NCI-H1694 treated with DMSO at 0.1 percent for 48 hours (cell line): ENCODE measurements around the gene CDKN3.
"Not testable (repeated sequence)": the region's sequence is repeated elsewhere in the genome, so short reads cannot be mapped to it uniquely, and the experiment has no call there.

Source experiments
- DNase-seq: peaks from one replicate; lab custom pipeline; 2025; lab: John Stamatoyannopoulos, UW

The CDKN3 gene

DNA sequence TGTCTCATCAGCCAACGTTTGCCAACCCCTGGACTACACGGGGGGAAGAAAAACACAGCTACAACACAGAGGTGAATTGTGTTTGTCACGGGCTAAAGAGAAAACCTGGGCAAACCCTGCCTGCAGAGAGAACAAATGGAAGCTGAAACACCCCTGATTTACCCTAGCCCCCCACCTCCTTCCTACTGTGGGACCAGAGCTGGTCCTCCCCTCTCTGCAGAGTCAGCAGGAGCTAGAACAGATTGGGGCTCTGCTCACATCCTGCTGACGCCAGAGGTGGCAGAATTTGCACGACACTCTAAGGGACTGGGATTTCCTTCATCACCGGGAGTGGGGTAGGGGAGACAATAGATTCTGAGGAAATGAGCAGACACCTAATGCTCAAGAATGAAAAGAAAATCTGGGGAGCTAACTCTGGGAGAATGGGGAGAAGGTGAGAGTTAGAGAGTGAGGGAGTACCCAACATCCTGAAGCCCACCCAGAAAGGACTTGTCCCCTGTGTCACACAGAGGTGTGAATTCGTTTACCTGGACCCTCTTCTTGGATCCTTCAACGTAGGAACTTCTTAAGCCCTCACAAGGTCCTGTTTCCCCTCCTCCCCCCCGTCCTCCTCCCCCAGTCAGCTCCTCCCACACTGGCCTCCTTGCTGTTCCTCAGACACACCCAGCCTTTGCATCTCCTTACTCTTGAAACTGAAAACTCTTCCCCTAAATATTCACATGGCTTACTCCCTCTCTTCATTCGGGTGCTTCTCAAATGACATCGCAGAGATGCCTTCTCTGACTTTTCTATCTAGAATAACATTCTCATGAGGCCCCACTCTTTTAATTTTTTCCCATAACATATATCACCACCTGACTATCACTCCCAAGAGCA is 26.2 kb upstream of the CDKN3 start:
- no peak for DNase-seq

DNA sequence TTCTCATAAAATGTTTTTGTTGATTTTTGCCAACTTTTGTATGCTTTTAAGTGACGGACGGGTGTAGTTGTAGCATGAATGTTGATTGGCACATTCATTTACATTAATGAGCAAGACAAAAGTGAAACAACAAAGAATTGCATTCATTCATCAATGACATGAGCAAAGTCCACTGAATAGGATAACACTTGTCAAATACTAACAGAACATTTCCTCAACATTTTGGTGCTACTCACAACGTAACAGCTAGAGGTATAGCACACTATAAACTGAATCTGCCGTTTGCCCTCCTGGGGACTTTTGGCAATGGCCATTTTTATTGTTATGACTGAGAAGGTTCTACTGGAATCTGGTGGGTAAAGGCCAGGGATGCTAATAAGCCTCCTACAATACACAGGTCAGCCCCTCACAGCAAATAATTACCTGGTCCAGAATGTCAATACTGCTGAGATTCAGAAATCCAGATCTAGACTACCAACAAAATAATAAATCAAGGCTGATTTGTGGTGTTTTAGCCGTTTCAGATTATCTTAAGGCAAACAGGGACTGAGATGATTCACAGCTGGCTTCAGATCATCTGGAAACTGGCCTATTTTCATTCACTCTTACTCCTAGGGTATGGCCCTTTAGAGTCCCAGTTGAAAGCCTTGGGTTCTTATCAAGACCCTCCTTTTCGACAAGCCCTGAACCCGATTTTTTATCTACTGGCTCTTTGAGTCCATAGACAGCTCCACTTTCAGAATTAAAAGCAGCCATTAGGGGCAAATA is 22.5 kb upstream of the CDKN3 start:
- DNase-seq = no peak

GRCh38 chr14:54377501-54377900 is 19.3 kb upstream of the CDKN3 start:
- no peak for DNase-seq

- DNase-seq = not testable (repeated sequence)
Observed at GRCh38 chr14:54378893-54379292, 17.9 kb upstream of the CDKN3 start.

DNA sequence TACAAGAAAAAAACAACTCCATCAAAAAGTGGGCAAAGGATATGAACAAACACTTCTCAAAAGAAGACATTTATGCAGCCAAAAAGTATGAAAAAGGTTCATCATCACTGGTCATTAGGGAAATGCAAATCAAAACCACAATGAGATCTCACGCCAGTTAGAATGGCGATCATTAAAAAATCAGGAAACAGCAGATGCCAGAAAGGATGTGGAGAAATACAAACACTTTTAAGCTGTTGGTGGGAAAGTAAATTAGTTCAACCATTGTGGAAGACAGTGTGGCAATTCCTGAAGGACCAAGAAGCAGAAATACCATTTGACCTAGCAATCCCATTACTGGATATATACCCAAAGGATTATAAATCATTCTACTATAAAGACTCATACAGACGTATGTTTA is 16.2 kb upstream of the CDKN3 start:
- DNase-seq = not testable (repeated sequence)

GRCh38 chr14:54381821-54382220 is 15.0 kb upstream of the CDKN3 start:
- DNase-seq = no peak

DNA sequence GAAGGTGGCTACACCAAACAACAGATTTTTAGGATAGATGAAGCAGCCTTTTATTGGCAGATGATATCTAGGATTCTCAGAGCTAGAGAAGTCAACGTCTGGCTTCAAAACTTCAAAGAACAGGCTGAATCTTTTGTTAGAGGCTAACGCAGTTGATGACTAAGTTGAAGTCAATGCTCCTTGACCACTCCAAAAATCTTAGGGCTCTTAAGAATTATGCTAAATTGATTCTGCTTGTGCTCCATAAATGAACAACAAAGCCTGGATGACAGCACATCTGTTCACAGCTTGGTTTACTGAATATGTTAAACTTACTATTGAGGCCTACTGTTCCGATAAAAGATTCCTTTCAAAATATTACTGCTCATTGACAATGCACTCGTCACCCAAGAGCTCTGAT is 13.0 kb upstream of the CDKN3 start:
- no peak for DNase-seq

DNA sequence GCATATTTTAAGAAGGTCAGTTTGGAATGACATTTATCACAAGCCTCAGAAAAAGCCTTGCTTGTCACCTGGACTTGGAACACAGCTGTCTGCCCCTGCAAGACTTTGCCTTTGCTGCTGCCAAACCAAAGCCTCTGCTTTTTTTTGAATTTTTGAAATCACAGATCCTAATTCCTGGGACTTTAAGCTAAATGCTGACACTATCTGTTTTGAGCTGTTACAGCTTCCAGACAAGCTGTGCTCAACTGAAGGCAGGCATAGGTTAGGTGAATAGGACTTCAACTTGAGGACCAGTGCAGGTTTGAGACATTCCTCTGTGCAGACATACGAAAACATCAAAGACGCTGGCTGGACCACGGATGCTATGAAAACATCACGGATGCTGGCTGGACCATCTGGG is 11.3 kb upstream of the CDKN3 start:
- no peak for DNase-seq

- DNase-seq = no peak
Observed at GRCh38 chr14:54387328-54387727, 9.5 kb upstream of the CDKN3 start.

GRCh38 chr14:54392131-54392859 is 4.5 kb upstream of the CDKN3 start:
- DNase-seq = no peak

- DNase-seq = not testable (repeated sequence)
Observed at GRCh38 chr14:54392986-54393884, 3.6 kb upstream of the CDKN3 start.

DNA sequence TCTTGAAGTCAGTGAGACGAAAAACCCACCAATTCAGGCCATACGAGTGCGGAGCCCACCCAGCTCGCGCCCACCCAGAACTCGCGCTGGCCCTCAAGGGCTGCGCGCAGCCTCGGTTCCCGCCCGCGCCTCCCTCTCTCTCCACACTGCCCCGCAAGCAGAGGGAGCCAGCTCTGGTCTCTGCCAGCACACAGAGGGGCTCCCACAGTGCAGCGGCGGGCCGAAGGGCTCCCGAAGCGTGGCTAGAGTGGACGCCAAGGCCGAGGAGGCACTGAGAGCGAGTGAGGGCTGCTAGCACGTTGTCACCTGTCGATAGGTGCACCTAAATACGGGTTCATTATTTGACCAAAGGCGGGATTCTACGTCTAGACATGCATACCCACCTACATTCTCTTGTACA is 2.2 kb upstream of the CDKN3 start:
- DNase-seq = no peak

DNA sequence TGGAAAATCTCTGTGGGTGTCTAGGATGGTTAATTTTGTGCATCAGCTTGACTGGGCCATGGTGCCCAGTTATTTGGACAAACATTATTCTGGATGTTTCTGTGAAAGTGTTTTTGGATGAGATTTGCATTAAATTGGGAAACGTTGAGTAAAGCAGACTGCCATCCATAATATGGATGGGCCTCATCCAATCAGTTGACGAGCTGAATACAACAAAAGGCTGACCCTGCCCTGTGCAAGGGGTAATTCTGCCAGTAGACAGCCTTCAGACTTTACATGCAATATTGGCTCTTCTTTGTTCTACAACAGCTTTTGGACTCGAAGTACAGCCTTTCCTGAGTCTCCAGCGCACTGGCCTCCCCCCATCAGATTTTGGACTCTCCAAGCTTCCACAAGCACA is 1.5 kb upstream of the CDKN3 start:
- DNase-seq = no peak

DNA sequence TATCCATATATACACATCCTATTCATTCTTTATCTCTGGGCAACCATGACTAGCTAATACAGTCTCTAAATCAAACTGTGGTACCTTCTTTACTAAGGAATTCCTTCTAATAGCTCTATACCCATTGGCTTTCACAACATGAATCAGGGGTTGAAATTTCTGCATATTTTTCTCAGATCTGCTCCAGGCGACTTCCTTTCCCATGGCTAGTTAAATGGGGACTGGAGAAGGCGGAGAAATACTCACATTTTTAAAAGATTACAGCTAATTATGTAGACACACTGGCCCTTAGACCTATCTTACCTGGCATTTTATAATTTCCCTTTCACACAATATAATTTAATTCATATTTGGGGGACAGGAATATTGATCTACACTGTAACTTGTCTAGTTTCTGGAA is 1.1 kb upstream of the CDKN3 start:
- DNase-seq = no peak

GRCh38 chr14:54396183-54396492 is 669 bp upstream of the CDKN3 start:
- DNase-seq = no peak

DNA sequence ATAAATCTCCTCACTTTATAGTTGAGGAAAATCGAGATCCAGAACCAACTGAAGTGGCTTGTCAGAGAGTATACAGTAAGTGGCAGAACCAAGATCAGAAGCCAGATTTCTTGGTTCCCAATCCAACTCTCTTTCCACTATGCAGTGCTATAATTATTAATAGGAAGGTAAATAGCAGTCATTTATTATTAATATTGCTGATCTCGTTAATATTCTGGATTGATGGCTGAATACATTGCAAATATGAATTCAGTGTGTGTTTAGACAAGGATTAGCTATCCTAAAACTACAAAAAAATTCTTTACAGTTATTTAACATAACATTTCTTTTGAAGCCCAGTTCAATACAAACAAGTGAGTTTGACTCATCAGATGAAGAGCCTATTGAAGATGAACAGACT is 2.8 kb downstream of the CDKN3 start:
- no peak for DNase-seq

DNA sequence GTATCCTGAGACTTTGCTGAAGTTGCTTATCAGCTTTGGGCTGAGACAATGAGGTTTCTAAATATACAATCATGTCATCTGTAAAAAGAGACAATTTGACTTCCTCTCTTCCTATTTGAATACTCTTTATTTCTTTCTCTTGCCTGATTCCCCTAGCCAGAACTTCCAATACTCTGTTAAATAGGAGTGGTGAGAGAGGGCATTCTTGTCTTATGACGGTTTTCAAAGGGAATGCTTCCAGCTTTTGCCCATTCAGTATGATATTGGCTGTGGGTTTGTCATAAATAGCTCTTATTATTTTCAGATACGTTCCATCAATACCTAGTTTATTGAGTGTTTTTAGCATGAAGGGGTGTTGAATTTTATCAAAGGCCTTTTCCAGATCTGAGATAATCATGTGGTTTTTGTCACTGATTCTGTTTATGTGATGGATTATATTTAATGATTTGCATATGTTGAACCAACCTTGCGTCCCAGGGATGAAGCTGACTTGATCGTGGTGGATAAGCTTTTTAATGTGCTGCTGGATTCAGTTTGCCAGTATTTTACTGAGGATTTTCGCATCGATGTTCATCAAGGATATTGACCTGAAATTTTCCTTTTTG is 6.7 kb downstream of the CDKN3 start:
- not testable (repeated sequence) for DNase-seq

DNA sequence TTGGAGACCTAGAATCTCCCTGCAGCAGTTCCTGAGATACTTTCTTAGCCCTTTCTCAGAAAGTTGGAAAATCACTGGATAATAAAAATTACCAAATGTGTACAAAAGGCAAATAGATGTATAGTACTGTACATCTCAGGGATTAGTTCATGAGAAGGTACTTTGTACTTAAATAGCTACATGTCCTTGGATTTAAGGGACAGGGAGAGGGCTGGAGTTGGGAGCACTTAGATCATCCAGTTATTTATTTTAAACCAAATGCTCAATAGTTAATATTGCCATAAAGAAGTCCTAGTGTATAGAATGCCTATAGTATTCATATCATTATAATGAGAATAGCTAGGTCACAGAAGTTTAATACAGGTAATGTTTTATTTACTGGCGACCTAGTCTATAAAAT is 13.4 kb downstream of the CDKN3 start:
- no peak for DNase-seq

DNA sequence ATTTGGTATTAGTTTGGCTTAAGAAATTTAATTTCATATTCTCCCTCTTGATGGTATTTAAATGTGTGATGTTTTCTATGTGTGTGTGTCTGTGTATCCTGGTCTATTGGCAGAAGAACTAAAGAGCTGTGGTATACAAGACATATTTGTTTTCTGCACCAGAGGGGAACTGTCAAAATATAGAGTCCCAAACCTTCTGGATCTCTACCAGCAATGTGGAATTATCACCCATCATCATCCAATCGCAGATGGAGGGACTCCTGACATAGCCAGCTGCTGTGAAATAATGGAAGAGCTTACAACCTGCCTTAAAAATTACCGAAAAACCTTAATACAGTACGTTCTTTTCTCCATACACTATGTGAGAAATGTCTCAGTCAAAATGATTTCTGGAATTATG is 14.6 kb downstream of the CDKN3 start:
- no peak for DNase-seq

- DNase-seq = no peak
Observed at GRCh38 chr14:54420478-54421142, 23.8 kb downstream of the CDKN3 start.

DNA sequence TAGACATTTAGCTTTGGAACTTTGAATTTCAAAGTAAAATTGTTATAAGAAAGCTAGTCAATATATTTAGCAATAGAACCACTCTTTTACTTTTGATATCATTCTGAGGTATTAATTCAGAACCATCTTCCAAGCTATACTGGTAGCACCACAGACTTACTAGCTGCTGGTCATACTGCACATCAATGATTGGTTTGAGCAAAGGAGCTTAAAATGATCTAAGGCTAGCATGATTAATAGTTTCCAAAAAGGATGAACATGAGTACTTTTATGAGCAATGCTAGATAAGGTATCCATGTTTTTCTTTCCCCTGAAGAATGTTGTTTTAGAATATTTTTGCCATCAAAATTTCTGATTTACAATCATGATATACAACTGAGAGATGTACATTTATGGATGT is 27.2 kb downstream of the CDKN3 start:
- no peak for DNase-seq
